Activated CD8-positive, alpha-beta T cell treated with anti-CD3 and anti-CD28 coated beads, Interleukin-2, amount 10 ng/mL, durations not matched to agents 7 days and 5 days (primary cell): ENCODE measurements around the gene EPS8L2. TPM values are rescaled to one million over a fixed set of nuclear protein-coding genes. Genes with fewer than 3 reads are reported as not detected.

Experiments used
- ATAC-seq: fragments of 150-1000 bp; cut with Tn5 transposase; one replicate; pipeline ENCODE4 v1.10.0; 2021; ENCODE audit warnings: moderate library complexity
- CTCF ChIA-PET: fragments of 350-600 bp; sonication (Branson Sonifier 250); formaldehyde crosslinking; loops from one replicate; lab custom pipeline; 2021; ENCODE audit warnings: antibody characterized with exemption; lab: Charles Lee
- POLR2A ChIA-PET: fragments of 350-600 bp; sonication (Branson Sonifier 250); formaldehyde crosslinking; loops from one replicate; lab custom pipeline; 2021; ENCODE audit warnings: antibody characterized with exemption; lab: Charles Lee
- DNase-seq: peaks from one replicate; pipeline ENCODE4 v3.0.0-alpha.2; 2020
- H3K27ac Mint-ChIP-seq: one replicate; pipeline ENCODE4 v1.8.0; 2021; ENCODE audit warnings: mild to moderate bottlenecking, mixed read lengths
- H3K27me3 Mint-ChIP-seq: one replicate; pipeline ENCODE4 v1.8.0; 2021; ENCODE audit warnings: low read depth, mixed read lengths
- H3K36me3 Mint-ChIP-seq: one replicate; pipeline ENCODE4 v1.8.0; 2021; ENCODE audit warnings: low read depth, mixed read lengths
- H3K4me1 Mint-ChIP-seq: one replicate; pipeline ENCODE4 v1.8.0; 2021; ENCODE audit warnings: low read depth, mixed read lengths
- H3K4me3 Mint-ChIP-seq: one replicate; pipeline ENCODE4 v1.8.0; 2021; ENCODE audit warnings: mild to moderate bottlenecking, mixed read lengths
- H3K9me3 Mint-ChIP-seq: one replicate; pipeline ENCODE4 v1.8.0; 2022; ENCODE audit warnings: mixed read lengths; ENCODE audit not compliant: insufficient read depth
- total RNA-seq, 2 experiments: library from RNA; stranded (reverse); gene quantifications; one replicate each; pipeline ENCODE4 v1.2.3, GENCODE V29; 2021

The EPS8L2 gene
- 10 to 100 TPM; 13.9 to 15.0 TPM for total RNA-seq

GRCh38 chr11:705646-706438 lies at the start of gene EPS8L2:
EPS8L2 (plus strand) TSS chr11:706231; CDS start chr11:709408, 3,177 bp downstream.
- H3K27me3 Mint-ChIP-seq = peaks cover 8% of the 10 kb centered on the region
- no peak within 1 kb of the TSS for H3K4me3 Mint-ChIP-seq
- POLR2A ChIA-PET = no interaction called here
- ATAC-seq = no peak
- no peak for DNase-seq
- peaks cover 3% of the 10 kb centered on the region for H3K4me1 Mint-ChIP-seq
- CTCF ChIA-PET = no interaction called here
- H3K9me3 Mint-ChIP-seq = no peaks in the 10 kb centered on the region
- no peak within 1 kb of the TSS for H3K27ac Mint-ChIP-seq
- peaks cover 3% of the 10 kb centered on the region for H3K36me3 Mint-ChIP-seq

- H3K4me3 Mint-ChIP-seq = no peak overlapping the region
- CTCF ChIA-PET = interaction anchor here (1.6 kb wide), 1 partner anchor 66 kb away, joined by 5 read pairs; no protein-coding TSS in a partner anchor
- POLR2A ChIA-PET = no interaction called here
- no peak for DNase-seq
- H3K27ac Mint-ChIP-seq = no peak overlapping the region
- ATAC-seq = no peak
- no peaks in the 10 kb centered on the region for H3K4me1 Mint-ChIP-seq
- H3K27me3 Mint-ChIP-seq = no peaks in the 10 kb centered on the region
- peaks cover 4% of the 10 kb centered on the region for H3K36me3 Mint-ChIP-seq
- no peaks in the 10 kb centered on the region for H3K9me3 Mint-ChIP-seq
These were observed 49.6 kb upstream of the EPS8L2 start for GRCh38 chr11:656426-656825.

- Mint-ChIP-seq H3K4me3 (no peak overlapping the region), H3K27ac (no peak overlapping the region), H3K27me3 (no peaks in the 10 kb centered on the region), H3K36me3 (peaks cover 4% of the 10 kb centered on the region), H3K9me3 (no peaks in the 10 kb centered on the region), H3K4me1 (no peaks in the 10 kb centered on the region)
- POLR2A ChIA-PET = no interaction called here
- ATAC-seq (no peak), DNase-seq (no peak)
- CTCF ChIA-PET = interaction anchor here (1.6 kb wide), 1 partner anchor 66 kb away, joined by 5 read pairs; no protein-coding TSS in a partner anchor
These were observed 49.2 kb upstream of the EPS8L2 start for GRCh38 chr11:656866-657265.

GRCh38 chr11:657691-658126 lies 48.3 kb upstream of the EPS8L2 start:
- ATAC-seq = no peak
- DNase-seq = no peak
- no peaks in the 10 kb centered on the region for H3K27me3 Mint-ChIP-seq
- ChIA-PET CTCF (no interaction called here), POLR2A (no interaction called here)
- no peaks in the 10 kb centered on the region for H3K9me3 Mint-ChIP-seq
- H3K27ac Mint-ChIP-seq = no peak overlapping the region
- peaks cover 5% of the 10 kb centered on the region for H3K36me3 Mint-ChIP-seq
- no peak overlapping the region for H3K4me3 Mint-ChIP-seq
- H3K4me1 Mint-ChIP-seq = peaks cover 3% of the 10 kb centered on the region

GRCh38 chr11:659532-660085 lies 46.4 kb upstream of the EPS8L2 start:
- CTCF ChIA-PET = no interaction called here
- H3K27ac Mint-ChIP-seq = no peak overlapping the region
- H3K27me3 Mint-ChIP-seq = no peaks in the 10 kb centered on the region
- POLR2A ChIA-PET = interaction anchor here (0.7 kb wide), 1 partner anchor 329 kb away, joined by 5 read pairs; no protein-coding TSS in a partner anchor
- no peaks in the 10 kb centered on the region for H3K9me3 Mint-ChIP-seq
- peaks cover 5% of the 10 kb centered on the region for H3K4me1 Mint-ChIP-seq
- no peak for DNase-seq
- no peak for ATAC-seq
- H3K4me3 Mint-ChIP-seq = no peak overlapping the region
- H3K36me3 Mint-ChIP-seq = peaks cover 10% of the 10 kb centered on the region

GRCh38 chr11:660281-660680 lies 45.8 kb upstream of the EPS8L2 start:
- Mint-ChIP-seq H3K4me3 (no peak overlapping the region), H3K9me3 (no peaks in the 10 kb centered on the region), H3K27me3 (no peaks in the 10 kb centered on the region), H3K36me3 (peaks cover 9% of the 10 kb centered on the region), H3K4me1 (peaks cover 5% of the 10 kb centered on the region), H3K27ac (no peak overlapping the region)
- CTCF ChIA-PET = no interaction called here
- POLR2A ChIA-PET = interaction anchor here (1.0 kb wide), 1 partner anchor 71 kb away, joined by 3 read pairs; no protein-coding TSS in a partner anchor
- no peak for ATAC-seq
- DNase-seq = no peak

GRCh38 chr11:660681-661444 lies 45.2 kb upstream of the EPS8L2 start:
- Mint-ChIP-seq H3K4me1 (peaks cover 5% of the 10 kb centered on the region), H3K4me3 (no peak overlapping the region), H3K27ac (no peak overlapping the region), H3K27me3 (no peaks in the 10 kb centered on the region), H3K9me3 (no peaks in the 10 kb centered on the region), H3K36me3 (peaks cover 10% of the 10 kb centered on the region)
- DNase-seq (no peak), ATAC-seq (no peak)
- POLR2A ChIA-PET = interaction anchor here (1.0 kb wide), 1 partner anchor 72 kb away, joined by 3 read pairs; no protein-coding TSS in a partner anchor
- CTCF ChIA-PET = interaction anchor here (1.1 kb wide), 1 partner anchor 62 kb away, joined by 3 read pairs; no protein-coding TSS in a partner anchor

GRCh38 chr11:662689-663274 lies 43.2 kb upstream of the EPS8L2 start:
- ChIA-PET CTCF (interaction anchor here (0.6 to 2.2 kb wide), 9 partner anchors 11 to 113 kb away, joined by 3 to 8 read pairs (median 4); partner anchors contain the start of gene TALDO1), POLR2A (no interaction called here)
- DNase-seq (peak; percentile 54), ATAC-seq (peak; percentile 74)
- Mint-ChIP-seq H3K9me3 (no peaks in the 10 kb centered on the region), H3K27ac (no peak overlapping the region), H3K4me3 (no peak overlapping the region), H3K4me1 (peaks cover 5% of the 10 kb centered on the region), H3K36me3 (peaks cover 13% of the 10 kb centered on the region), H3K27me3 (no peaks in the 10 kb centered on the region)

- ChIA-PET CTCF (interaction anchor here (0.9 to 1.0 kb wide), 2 partner anchors 9 to 57 kb away, joined by 3 to 4 read pairs; no protein-coding TSS in a partner anchor), POLR2A (no interaction called here)
- ATAC-seq (no peak), DNase-seq (no peak)
- Mint-ChIP-seq H3K27me3 (no peaks in the 10 kb centered on the region), H3K36me3 (peaks cover 17% of the 10 kb centered on the region), H3K27ac (no peak overlapping the region), H3K4me3 (no peak overlapping the region), H3K4me1 (peaks cover 5% of the 10 kb centered on the region), H3K9me3 (no peaks in the 10 kb centered on the region)
These were observed 40.8 kb upstream of the EPS8L2 start for GRCh38 chr11:665062-665703.

GRCh38 chr11:665704-666281 lies 40.2 kb upstream of the EPS8L2 start:
- no peak for ATAC-seq
- peaks cover 5% of the 10 kb centered on the region for H3K4me1 Mint-ChIP-seq
- H3K36me3 Mint-ChIP-seq = peaks cover 17% of the 10 kb centered on the region

More at GRCh38 chr11:665704-666281, 40.2 kb upstream of the EPS8L2 start:
- Mint-ChIP-seq H3K27ac (no peak overlapping the region), H3K27me3 (no peaks in the 10 kb centered on the region), H3K4me3 (no peak overlapping the region), H3K9me3 (no peaks in the 10 kb centered on the region)
- ChIA-PET POLR2A (no interaction called here), CTCF (interaction anchor here (0.9 to 1.0 kb wide), 2 partner anchors 8 to 57 kb away, joined by 3 to 4 read pairs; no protein-coding TSS in a partner anchor)
- no peak for DNase-seq
